HUES48 (cell line): Measurements from ENCODE around the gene CHAT.

Experiments used
- H3K27ac ChIP-seq: one replicate; pipeline ENCODE4 v1.7.0; 2013; ENCODE audit warnings: low read depth, low read length, inconsistent platforms
- H3K27me3 ChIP-seq: 2 replicates; pipeline ENCODE4 v1.6.1; 2013; ENCODE audit warnings: mild to moderate bottlenecking, low read length; ENCODE audit not compliant: control insufficient read depth, insufficient read depth
- H3K36me3 ChIP-seq: 2 replicates; pipeline ENCODE4 v1.6.1; 2013; ENCODE audit warnings: low read length; ENCODE audit not compliant: control insufficient read depth, insufficient read depth
- H3K4me1 ChIP-seq: 2 replicates; pipeline ENCODE4 v1.6.1; 2013; ENCODE audit warnings: mild to moderate bottlenecking, low read length; ENCODE audit not compliant: control insufficient read depth, insufficient read depth
- H3K4me3 ChIP-seq: 2 replicates; pipeline ENCODE4 v1.5.1; 2013; ENCODE audit warnings: mild to moderate bottlenecking, low read depth, low read length
- H3K9ac ChIP-seq: 2 replicates; pipeline ENCODE4 v1.6.1; 2013; ENCODE audit warnings: mild to moderate bottlenecking, low read depth, low read length, moderate library complexity
- H3K9me3 ChIP-seq: 2 replicates; pipeline ENCODE4 v1.6.1; 2013; ENCODE audit warnings: low read length; ENCODE audit not compliant: control insufficient read depth, insufficient read depth

Gene CHAT

GRCh38 chr10:49655099-49655498 lies 41.3 kb downstream of the CHAT start:
- no peak overlapping the region for H3K4me3 ChIP-seq
- no peaks in the 10 kb centered on the region for H3K36me3 ChIP-seq
- no peaks in the 10 kb centered on the region; the same call in none of the 2 replicates for H3K27me3 ChIP-seq
- H3K27ac ChIP-seq, result no peak overlapping the region
- H3K4me1 ChIP-seq, result no peaks in the 10 kb centered on the region
- H3K9ac ChIP-seq, result no peak overlapping the region
- no peaks in the 10 kb centered on the region for H3K9me3 ChIP-seq

GRCh38 chr10:49656845-49657493 lies 43.1 kb downstream of the CHAT start:
- peaks cover 11% of the 10 kb centered on the region for H3K27me3 ChIP-seq
- H3K4me1 ChIP-seq, result peaks cover 9% of the 10 kb centered on the region; the same call in 1 of the 2 replicates
- H3K36me3 ChIP-seq, result no peaks in the 10 kb centered on the region
- H3K27ac ChIP-seq, result no peak overlapping the region
- no peak overlapping the region for H3K9ac ChIP-seq
- no peaks in the 10 kb centered on the region for H3K9me3 ChIP-seq
- H3K4me3 ChIP-seq, result no peak overlapping the region

GRCh38 chr10:49657606-49658005 lies 43.8 kb downstream of the CHAT start:
- no peaks in the 10 kb centered on the region for H3K9me3 ChIP-seq
- H3K27me3 ChIP-seq, result peaks cover 11% of the 10 kb centered on the region
- H3K9ac ChIP-seq, result no peak overlapping the region
- peaks cover 9% of the 10 kb centered on the region; the same call in 1 of the 2 replicates for H3K4me1 ChIP-seq
- no peak overlapping the region for H3K27ac ChIP-seq
- H3K36me3 ChIP-seq, result no peaks in the 10 kb centered on the region
- no peak overlapping the region for H3K4me3 ChIP-seq

GRCh38 chr10:49661140-49661856 lies 47.5 kb downstream of the CHAT start:
- H3K27me3 ChIP-seq, result peaks cover 11% of the 10 kb centered on the region
- no peak overlapping the region for H3K9ac ChIP-seq
- H3K9me3 ChIP-seq, result no peaks in the 10 kb centered on the region
- H3K4me1 ChIP-seq, result peaks cover 9% of the 10 kb centered on the region; the same call in 1 of the 2 replicates
- H3K4me3 ChIP-seq, result no peak overlapping the region
- no peak overlapping the region for H3K27ac ChIP-seq
- H3K36me3 ChIP-seq, result no peaks in the 10 kb centered on the region

- H3K27me3 ChIP-seq, result peaks cover 11% of the 10 kb centered on the region
- H3K4me1 ChIP-seq, result peaks cover 9% of the 10 kb centered on the region; the same call in 1 of the 2 replicates
- no peaks in the 10 kb centered on the region for H3K9me3 ChIP-seq
- H3K9ac ChIP-seq, result no peak overlapping the region
- H3K36me3 ChIP-seq, result no peaks in the 10 kb centered on the region
- no peak overlapping the region for H3K27ac ChIP-seq
- H3K4me3 ChIP-seq, result no peak overlapping the region
Observed at GRCh38 chr10:49662169-49662830, 48.5 kb downstream of the CHAT start.

- Histone ChIP-seq H3K4me3 (no peak overlapping the region), H3K36me3 (no peaks in the 10 kb centered on the region), H3K4me1 (peaks cover 9% of the 10 kb centered on the region; the same call in 1 of the 2 replicates), H3K9ac (no peak overlapping the region), H3K27me3 (peaks cover 18% of the 10 kb centered on the region), H3K9me3 (no peaks in the 10 kb centered on the region), H3K27ac (no peak overlapping the region)
Observed at GRCh38 chr10:49663596-49663995, 49.8 kb downstream of the CHAT start.

- no peaks in the 10 kb centered on the region for H3K9me3 ChIP-seq
- H3K9ac ChIP-seq, result no peak overlapping the region
- no peak overlapping the region for H3K4me3 ChIP-seq
- H3K4me1 ChIP-seq, result peaks cover 9% of the 10 kb centered on the region; the same call in 1 of the 2 replicates
- H3K36me3 ChIP-seq, result no peaks in the 10 kb centered on the region
- peaks cover 21% of the 10 kb centered on the region for H3K27me3 ChIP-seq
- H3K27ac ChIP-seq, result no peak overlapping the region
Observed at GRCh38 chr10:49664006-49664841, 50.4 kb downstream of the CHAT start.

- peaks cover 21% of the 10 kb centered on the region for H3K27me3 ChIP-seq
- peaks cover 9% of the 10 kb centered on the region; the same call in 1 of the 2 replicates for H3K4me1 ChIP-seq
- no peak overlapping the region for H3K9ac ChIP-seq
- H3K36me3 ChIP-seq, result no peaks in the 10 kb centered on the region
- H3K27ac ChIP-seq, result no peak overlapping the region
- no peaks in the 10 kb centered on the region for H3K9me3 ChIP-seq
- no peak overlapping the region for H3K4me3 ChIP-seq
Observed at GRCh38 chr10:49664842-49665355, 51.1 kb downstream of the CHAT start.

- Histone ChIP-seq H3K4me3 (no peak overlapping the region), H3K9me3 (no peaks in the 10 kb centered on the region), H3K27ac (no peak overlapping the region), H3K36me3 (no peaks in the 10 kb centered on the region), H3K4me1 (peaks cover 6% of the 10 kb centered on the region; the same call in 1 of the 2 replicates), H3K9ac (no peak overlapping the region), H3K27me3 (peaks cover 14% of the 10 kb centered on the region)
Observed at GRCh38 chr10:49666054-49666615, 52.3 kb downstream of the CHAT start.

GRCh38 chr10:49666685-49667084 lies 52.8 kb downstream of the CHAT start:
- Histone ChIP-seq H3K27ac (no peak overlapping the region), H3K27me3 (peaks cover 10% of the 10 kb centered on the region), H3K4me1 (0 out of 2 replicates have a peak, but pooled peaks cover under 1% of the 10 kb centered on the region), H3K9ac (no peak overlapping the region), H3K9me3 (no peaks in the 10 kb centered on the region), H3K4me3 (no peak overlapping the region), H3K36me3 (no peaks in the 10 kb centered on the region)
